Naive thymus-derived CD8-positive, alpha-beta T cell (primary cell): Measurements from ENCODE around the gene CENPC. TPM values are rescaled to one million over a fixed set of nuclear protein-coding genes. Genes with fewer than 3 reads are reported as not detected.
"Not testable (repeated sequence)": the region's sequence is repeated elsewhere in the genome, so short reads cannot be mapped to it uniquely, and the experiment has no call there.

Source experiments
- ATAC-seq, 2 donors: fragments of 150-1000 bp; cut with Tn5 transposase in 1 of 2; sonication (Bioruptor Pico), chemical (Tn5 transposase) in 1 of 2; 1 replicate in 1 of 2; 2 replicates in 1 of 2; pipeline ENCODE4 v1.10.0; 2021; ENCODE audit warnings: mild to moderate bottlenecking in 2 of 2, moderate library complexity in 2 of 2
- POLR2A ChIA-PET: fragments of 350-600 bp; sonication (Branson Sonifier 250); formaldehyde crosslinking; loops from one replicate; lab custom pipeline; 2021; ENCODE audit warnings: antibody characterized with exemption; lab: Charles Lee
- DNase-seq, 10 donors: peaks; one replicate each; pipeline versions ENCODE4 v3.0.0 to v3.0.0-alpha.2; 2020 to 2022
- H3K27ac Mint-ChIP-seq, 10 donors: one replicate each; pipeline ENCODE4 v1.8.0; 2020 to 2022; ENCODE audit warnings: mild to moderate bottlenecking in 10 of 10, mixed read lengths in 10 of 10, moderate library complexity in 4 of 10, inconsistent platforms in 1 of 10
- H3K27me3 Mint-ChIP-seq, 5 donors: one replicate each; pipeline ENCODE4 v1.8.0; 2021 to 2022; ENCODE audit warnings: mixed read lengths in 5 of 5
- H3K36me3 Mint-ChIP-seq, 3 donors: one replicate each; pipeline ENCODE4 v1.8.0; 2020 to 2022; ENCODE audit warnings: mixed read lengths in 3 of 3, mild to moderate bottlenecking in 2 of 3, inconsistent platforms in 1 of 3
- H3K4me1 Mint-ChIP-seq, 4 donors: one replicate each; pipeline ENCODE4 v1.8.0; 2021 to 2022; ENCODE audit warnings: mixed read lengths in 4 of 4
- H3K4me3 Mint-ChIP-seq, 10 donors: one replicate each; pipeline ENCODE4 v1.8.0; 2020 to 2022; ENCODE audit warnings: mild to moderate bottlenecking in 10 of 10, mixed read lengths in 10 of 10, moderate library complexity in 6 of 10, inconsistent platforms in 1 of 10
- H3K9me3 Mint-ChIP-seq, 9 donors: one replicate each; pipeline ENCODE4 v1.8.0; 2020 to 2022; ENCODE audit warnings: mixed read lengths in 9 of 9, mild to moderate bottlenecking in 3 of 9, inconsistent platforms in 1 of 9, moderate library complexity in 1 of 9
- polyA plus RNA-seq, 3 donors: library from polyadenylated mRNA; unstranded; fragments of 300-500 nt; fragmentation: Illumina TruSeq; gene quantifications; one replicate each; pipeline ENCODE4 v1.2.3, GENCODE V29; 2021
- total RNA-seq, 8 experiments: library from RNA in 2 of 8; stranded (reverse) in 2 of 8; gene quantifications; one replicate each; pipeline ENCODE4 v1.2.3 and lab custom pipeline; 2021 to 2026

The CENPC gene
- total and polyA plus RNA-seq, 5 experiments from 2014 or later: 16.1 to 65.0 (median 19.7) TPM

GRCh38 chr4:67573193-67573592, 27.9 kb upstream of the CENPC start:
- Mint-ChIP-seq H3K4me3 (peak overlapping the region in 2 of 10 donors; percentile 12 to 17), H3K4me1 (peaks cover 8 to 56% (median 34%) of the 10 kb centered on the region in 4 donors), H3K36me3 (no peaks in the 10 kb centered on the region), H3K9me3 (no peaks in the 10 kb centered on the region), H3K27ac (peak overlapping the region in 5 of 10 donors; percentile 1 to 84 (median 7)), H3K27me3 (no peaks in the 10 kb centered on the region)
- POLR2A ChIA-PET: interaction anchor here (1.1 to 1.6 kb wide), 3 partner anchors 9 to 27 kb away, joined by 4 to 6 read pairs (median 5); partner anchors contain the start of gene CENPC
- no peak for DNase-seq
- ATAC-seq: peak in 1 of 2 donors; percentile 34

- Mint-ChIP-seq H3K27ac (peak overlapping the region in 4 of 10 donors; percentile 6 to 84 (median 17)), H3K36me3 (no peaks in the 10 kb centered on the region), H3K4me3 (peak overlapping the region in 1 of 10 donors; percentile 15), H3K9me3 (no peaks in the 10 kb centered on the region), H3K27me3 (no peaks in the 10 kb centered on the region), H3K4me1 (peaks cover 8 to 57% (median 28%) of the 10 kb centered on the region in 4 donors)
- DNase-seq (no peak), ATAC-seq (no peak)
- POLR2A ChIA-PET: no interaction called here
These were observed 26.7 kb upstream of the CENPC start for GRCh38 chr4:67571975-67572374.

GRCh38 chr4:67570537-67570936, 25.2 kb upstream of the CENPC start:
- H3K9me3 Mint-ChIP-seq: no peaks in the 10 kb centered on the region
- peaks cover 4 to 49% (median 17%) of the 10 kb centered on the region in 4 donors for H3K4me1 Mint-ChIP-seq
- ATAC-seq: no peak
- DNase-seq: no peak
- H3K4me3 Mint-ChIP-seq: no peak overlapping the region
- H3K27me3 Mint-ChIP-seq: no peaks in the 10 kb centered on the region
- no peaks in the 10 kb centered on the region for H3K36me3 Mint-ChIP-seq
- H3K27ac Mint-ChIP-seq: peak overlapping the region in 3 of 10 donors; percentile 32 to 67 (median 49)
- POLR2A ChIA-PET: interaction anchor here (1.0 kb wide), 1 partner anchor 10 kb away, joined by 3 read pairs; no protein-coding TSS in a partner anchor

- DNase-seq (no peak), ATAC-seq (no peak)
- Mint-ChIP-seq H3K4me3 (no peak overlapping the region), H3K4me1 (peaks cover 2 to 43% (median 10%) of the 10 kb centered on the region in 4 donors), H3K27ac (peak overlapping the region in 1 of 10 donors; percentile 46), H3K27me3 (no peaks in the 10 kb centered on the region), H3K9me3 (no peaks in the 10 kb centered on the region), H3K36me3 (no peaks in the 10 kb centered on the region)
- POLR2A ChIA-PET: no interaction called here
These were observed 23.5 kb upstream of the CENPC start for GRCh38 chr4:67568820-67569219.

- no peak for ATAC-seq
- no peaks in the 10 kb centered on the region for H3K36me3 Mint-ChIP-seq
- no peak overlapping the region for H3K4me3 Mint-ChIP-seq
- peak overlapping the region in 1 of 10 donors; percentile 27 for H3K27ac Mint-ChIP-seq
- H3K9me3 Mint-ChIP-seq: no peaks in the 10 kb centered on the region
- peaks cover 0 to 31% (median 0%) of the 10 kb centered on the region in 4 donors for H3K4me1 Mint-ChIP-seq
- POLR2A ChIA-PET: no interaction called here
- no peaks in the 10 kb centered on the region for H3K27me3 Mint-ChIP-seq
- no peak for DNase-seq
These were observed 21.0 kb upstream of the CENPC start for GRCh38 chr4:67566335-67566734.

- H3K4me1 Mint-ChIP-seq: peaks cover 0 to 37% (median 0%) of the 10 kb centered on the region in 4 donors
- H3K36me3 Mint-ChIP-seq: no peaks in the 10 kb centered on the region
- no peak overlapping the region for H3K27ac Mint-ChIP-seq
- no peaks in the 10 kb centered on the region for H3K27me3 Mint-ChIP-seq
- H3K4me3 Mint-ChIP-seq: no peak overlapping the region
- DNase-seq: no peak
- no peak for ATAC-seq
- POLR2A ChIA-PET: no interaction called here
- H3K9me3 Mint-ChIP-seq: no peaks in the 10 kb centered on the region
These were observed 20.0 kb upstream of the CENPC start for GRCh38 chr4:67565284-67565683.

- Mint-ChIP-seq H3K9me3 (no peaks in the 10 kb centered on the region), H3K27me3 (no peaks in the 10 kb centered on the region)
- POLR2A ChIA-PET: interaction anchor here (1.1 kb wide), 1 partner anchor 14 kb away, joined by 3 read pairs; no protein-coding TSS in a partner anchor
These were observed 13.2 kb upstream of the CENPC start, which contains the start of gene STAP1 for GRCh38 chr4:67558493-67558892. STAP1 (plus strand) TSS chr4:67558727; CDS start chr4:67558810, 83 bp downstream.

GRCh38 chr4:67556436-67556835, 11.1 kb upstream of the CENPC start:
- no peaks in the 10 kb centered on the region for H3K27me3 Mint-ChIP-seq
- ATAC-seq: no peak
- peaks cover 5 to 55% (median 15%) of the 10 kb centered on the region in 4 donors for H3K4me1 Mint-ChIP-seq
- POLR2A ChIA-PET: no interaction called here
- H3K4me3 Mint-ChIP-seq: no peak overlapping the region
- DNase-seq: no peak
- no peaks in the 10 kb centered on the region for H3K9me3 Mint-ChIP-seq
- peak overlapping the region in 2 of 10 donors; percentile 70 to 77 for H3K27ac Mint-ChIP-seq
- no peaks in the 10 kb centered on the region for H3K36me3 Mint-ChIP-seq

More at GRCh38 chr4:67558493-67558892, 13.2 kb upstream of the CENPC start, which contains the start of gene STAP1:
- H3K36me3 Mint-ChIP-seq: no peaks in the 10 kb centered on the region
- peak within 1 kb of the TSS; percentile 55 to 94 (median 76) for H3K4me3 Mint-ChIP-seq
- peak within 1 kb of the TSS in 9 of 10 donors; percentile 17 to 90 (median 67) for H3K27ac Mint-ChIP-seq
- DNase-seq (peak in 5 of 10 donors; percentile 30 to 65 (median 57)), ATAC-seq (peak; percentile 69 to 87)
- peaks cover 5 to 50% (median 15%) of the 10 kb centered on the region in 4 donors for H3K4me1 Mint-ChIP-seq

GRCh38 chr4:67555447-67555846, 10.1 kb upstream of the CENPC start:
- Mint-ChIP-seq H3K27me3 (no peaks in the 10 kb centered on the region), H3K9me3 (no peaks in the 10 kb centered on the region), H3K36me3 (no peaks in the 10 kb centered on the region), H3K4me1 (peaks cover 5 to 53% (median 15%) of the 10 kb centered on the region in 4 donors), H3K27ac (no peak overlapping the region), H3K4me3 (no peak overlapping the region)
- POLR2A ChIA-PET: no interaction called here
- ATAC-seq (no peak), DNase-seq (no peak)

GRCh38 chr4:67554096-67554495, 8.8 kb upstream of the CENPC start:
- POLR2A ChIA-PET: no interaction called here
- no peak overlapping the region for H3K4me3 Mint-ChIP-seq
- no peaks in the 10 kb centered on the region for H3K27me3 Mint-ChIP-seq
- H3K27ac Mint-ChIP-seq: no peak overlapping the region
- H3K9me3 Mint-ChIP-seq: no peaks in the 10 kb centered on the region
- DNase-seq: no peak
- no peak for ATAC-seq
- H3K4me1 Mint-ChIP-seq: peaks cover 5 to 54% (median 15%) of the 10 kb centered on the region in 4 donors
- no peaks in the 10 kb centered on the region for H3K36me3 Mint-ChIP-seq

GRCh38 chr4:67552146-67552792, 7.0 kb upstream of the CENPC start:
- H3K36me3 Mint-ChIP-seq, H3K4me3 Mint-ChIP-seq, H3K27ac Mint-ChIP-seq, DNase-seq, H3K27me3 Mint-ChIP-seq, H3K9me3 Mint-ChIP-seq, ATAC-seq: not testable (repeated sequence)
- H3K4me1 Mint-ChIP-seq: peaks cover 0 to 37% (median 1%) of the 10 kb centered on the region in 4 donors
- POLR2A ChIA-PET: interaction anchor here (0.8 kb wide), 1 partner anchor 9 kb away, joined by 4 read pairs; no protein-coding TSS in a partner anchor

GRCh38 chr4:67550857-67551256, 5.6 kb upstream of the CENPC start:
- no peak for ATAC-seq
- peak overlapping the region in 1 of 10 donors; percentile 45 for H3K4me3 Mint-ChIP-seq
- no peak for DNase-seq
- H3K27me3 Mint-ChIP-seq: no peaks in the 10 kb centered on the region
- no peaks in the 10 kb centered on the region for H3K9me3 Mint-ChIP-seq
- peaks cover 0 to 31% (median under 1%) of the 10 kb centered on the region in 4 donors for H3K4me1 Mint-ChIP-seq
- POLR2A ChIA-PET: interaction anchor here (0.7 kb wide), 1 partner anchor 36 kb away, joined by 3 read pairs; no protein-coding TSS in a partner anchor
- H3K27ac Mint-ChIP-seq: peak overlapping the region in 2 of 10 donors; percentile 27 to 74
- H3K36me3 Mint-ChIP-seq: no peaks in the 10 kb centered on the region

- ATAC-seq: no peak
These were observed 5.1 kb upstream of the CENPC start for GRCh38 chr4:67550451-67550850.

More at GRCh38 chr4:67550451-67550850, 5.1 kb upstream of the CENPC start:
- DNase-seq: no peak
- H3K9me3 Mint-ChIP-seq: no peaks in the 10 kb centered on the region
- H3K27ac Mint-ChIP-seq: peak overlapping the region in 2 of 10 donors; percentile 27 to 74
- H3K4me3 Mint-ChIP-seq: peak overlapping the region in 1 of 10 donors; percentile 45
- POLR2A ChIA-PET: interaction anchor here (0.7 kb wide), 1 partner anchor 36 kb away, joined by 3 read pairs; no protein-coding TSS in a partner anchor
- no peaks in the 10 kb centered on the region for H3K36me3 Mint-ChIP-seq
- H3K27me3 Mint-ChIP-seq: no peaks in the 10 kb centered on the region
- peaks cover 0 to 30% (median under 1%) of the 10 kb centered on the region in 4 donors for H3K4me1 Mint-ChIP-seq
